Panc1 (cell line): ENCODE measurements around the gene STAM2. TPM values are rescaled to one million over a fixed set of nuclear protein-coding genes. Genes with fewer than 3 reads are reported as not detected.
"Not testable (repeated sequence)": the region's sequence is repeated elsewhere in the genome, so short reads cannot be mapped to it uniquely, and the experiment has no call there.

Experiments used
- ATAC-seq: fragments of 200-7000 bp; cut with Tn5 transposase; 2 replicates; pipeline ENCODE4 v1.9.1; 2020; ENCODE audit warnings: mild to moderate bottlenecking, moderate library complexity
- BruUV-seq: library from RNA; stranded (reverse); fragments of 400-500 nt; replicated peaks from 2 replicates; lab custom pipeline; 2021; lab: Mats Ljungman, UMichigan
- CTCF ChIA-PET: fragments of 300-600 bp; sonication (Branson Sonifier 250); formaldehyde crosslinking; loops from one replicate; lab custom pipeline; 2022; ENCODE audit warnings: antibody characterized with exemption; lab: Charles Lee
- POLR2A ChIA-PET: fragments of 300-600 bp; sonication (Branson Sonifier 250); formaldehyde crosslinking; loops from one replicate; lab custom pipeline; 2022; ENCODE audit warnings: antibody characterized with exemption; lab: Charles Lee
- DNase-seq: peaks from one replicate; pipeline ENCODE4 v3.0.0-alpha.2; 2010; ENCODE audit warnings: low read depth, low spot score
- H3K27ac ChIP-seq: 2 replicates; pipeline ENCODE4 v1.5.1; 2011; ENCODE audit warnings: mild to moderate bottlenecking, low read length, inconsistent platforms
- H3K27me3 ChIP-seq: fragments of 200-500 bp; sonication (Bioruptor generic); 2 replicates; pipeline ENCODE4 v1.6.0; 2014; ENCODE audit warnings: low read length, inconsistent platforms; ENCODE audit not compliant: control insufficient read depth, insufficient read depth
- H3K36me3 ChIP-seq: fragments of 200-500 bp; sonication (Bioruptor generic); 2 replicates; pipeline ENCODE4 v1.5.1; 2014; ENCODE audit warnings: inconsistent platforms, mild to moderate bottlenecking, low read length, moderate library complexity; ENCODE audit not compliant: control insufficient read depth, insufficient read depth
- H3K4me1 ChIP-seq: 2 replicates; pipeline ENCODE4 v1.5.1; 2011; ENCODE audit warnings: inconsistent platforms, mild to moderate bottlenecking, low read length, moderate library complexity; ENCODE audit not compliant: control insufficient read depth, insufficient read depth
- H3K4me3 ChIP-seq, 2 experiments: 2 replicates each; pipeline ENCODE4 v1.5.1; 2011 to 2012; ENCODE audit warnings: low read depth in 2 of 2, low read length in 2 of 2, mild to moderate bottlenecking in 2 of 2, inconsistent platforms in 1 of 2, moderate library complexity in 1 of 2
- H3K9me3 ChIP-seq: fragments of 200-500 bp; sonication (Bioruptor generic); 2 replicates; pipeline ENCODE4 v1.5.1; 2014; ENCODE audit warnings: low read depth, mild to moderate bottlenecking, inconsistent platforms, low read length, moderate library complexity; ENCODE audit not compliant: control insufficient read depth, insufficient read depth
- CTCF ChIP-seq: fragments of 450-650 bp; IDR thresholded peaks from 2 replicates; pipeline ENCODE4 v1.5.1; 2017; ENCODE audit warnings: mild to moderate bottlenecking
- POLR2AphosphoS5 ChIP-seq: IDR thresholded peaks from 2 replicates; pipeline ENCODE4 v1.6.1; 2012; ENCODE audit warnings: mild to moderate bottlenecking, low read depth, low read length, moderate library complexity
- SIN3A ChIP-seq: IDR thresholded peaks from 2 replicates; pipeline ENCODE4 v1.6.1; 2012; ENCODE audit warnings: low read depth, mild to moderate bottlenecking, low read length, moderate library complexity, borderline replicate concordance; ENCODE audit not compliant: insufficient read depth
- TCF7L2 ChIP-seq: IDR thresholded peaks from 2 replicates; pipeline ENCODE4 v1.6.1; 2011; ENCODE audit warnings: mild to moderate bottlenecking, low read depth, low read length, inconsistent platforms
- in situ Hi-C: cut with HindIII; loops from 2 replicates; pipeline ENCODE4 v1.10.0; 2016; ENCODE audit warnings: low sequenced_read_pairs, low pct_unique_long_range_greater_than_20kb
- intact Hi-C: fragments of 100-400 bp; cut with micrococcal nuclease; formaldehyde crosslinking; loops from one replicate; pipeline ENCODE4 v1.10.0; 2022; ENCODE audit not compliant: unreplicated experiment
- total RNA-seq: library from RNA; stranded (reverse); gene quantifications from one replicate; pipeline ENCODE4 v1.2.1, GENCODE V29; 2021; ENCODE audit not compliant: unreplicated experiment
- TF ChIP-seq, protein P1 (sequence below), 2 experiments: IDR thresholded peaks; 2 replicates each; pipeline ENCODE4 v1.6.1; 2011 to 2012; ENCODE audit warnings: low read depth in 2 of 2, control low read depth in 1 of 2, low read length in 1 of 2, mild to moderate bottlenecking in 1 of 2, moderate library complexity in 1 of 2; ENCODE audit not compliant: insufficient read depth in 1 of 2

The STAM2 gene
- total RNA-seq, 1 experiment from 2014 or later, result 29.1 TPM

DNA sequence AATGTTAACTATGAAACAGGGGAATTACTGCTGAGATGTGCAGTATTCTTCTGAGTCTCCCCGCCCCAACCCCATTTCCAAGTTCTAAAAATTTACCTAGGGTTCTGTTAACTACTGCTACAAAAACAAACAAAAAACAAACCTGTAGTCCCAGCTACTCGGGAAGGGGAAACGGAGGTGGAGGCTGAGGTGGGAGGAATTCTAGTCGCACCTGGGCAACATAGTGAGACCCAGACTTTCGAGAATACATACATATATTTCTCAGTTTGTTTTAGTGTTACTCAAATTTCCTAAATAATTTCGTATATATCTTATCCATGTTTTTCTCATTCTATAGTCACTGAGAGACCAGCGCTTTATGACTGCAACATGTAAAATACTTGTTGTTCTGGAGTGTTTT lies 989 bp downstream of the STAM2 start:
- intact Hi-C loops (loop anchor here (2.0 kb wide), 1 partner anchor 138 kb away; no protein-coding TSS in a partner anchor), in situ Hi-C loops (no loop called here)
- ATAC-seq (no peak), DNase-seq (no peak)
- H3K4me3 ChIP-seq, result peak overlapping the region; percentile 96 to 97
- TF ChIP-seq, protein P1, sequence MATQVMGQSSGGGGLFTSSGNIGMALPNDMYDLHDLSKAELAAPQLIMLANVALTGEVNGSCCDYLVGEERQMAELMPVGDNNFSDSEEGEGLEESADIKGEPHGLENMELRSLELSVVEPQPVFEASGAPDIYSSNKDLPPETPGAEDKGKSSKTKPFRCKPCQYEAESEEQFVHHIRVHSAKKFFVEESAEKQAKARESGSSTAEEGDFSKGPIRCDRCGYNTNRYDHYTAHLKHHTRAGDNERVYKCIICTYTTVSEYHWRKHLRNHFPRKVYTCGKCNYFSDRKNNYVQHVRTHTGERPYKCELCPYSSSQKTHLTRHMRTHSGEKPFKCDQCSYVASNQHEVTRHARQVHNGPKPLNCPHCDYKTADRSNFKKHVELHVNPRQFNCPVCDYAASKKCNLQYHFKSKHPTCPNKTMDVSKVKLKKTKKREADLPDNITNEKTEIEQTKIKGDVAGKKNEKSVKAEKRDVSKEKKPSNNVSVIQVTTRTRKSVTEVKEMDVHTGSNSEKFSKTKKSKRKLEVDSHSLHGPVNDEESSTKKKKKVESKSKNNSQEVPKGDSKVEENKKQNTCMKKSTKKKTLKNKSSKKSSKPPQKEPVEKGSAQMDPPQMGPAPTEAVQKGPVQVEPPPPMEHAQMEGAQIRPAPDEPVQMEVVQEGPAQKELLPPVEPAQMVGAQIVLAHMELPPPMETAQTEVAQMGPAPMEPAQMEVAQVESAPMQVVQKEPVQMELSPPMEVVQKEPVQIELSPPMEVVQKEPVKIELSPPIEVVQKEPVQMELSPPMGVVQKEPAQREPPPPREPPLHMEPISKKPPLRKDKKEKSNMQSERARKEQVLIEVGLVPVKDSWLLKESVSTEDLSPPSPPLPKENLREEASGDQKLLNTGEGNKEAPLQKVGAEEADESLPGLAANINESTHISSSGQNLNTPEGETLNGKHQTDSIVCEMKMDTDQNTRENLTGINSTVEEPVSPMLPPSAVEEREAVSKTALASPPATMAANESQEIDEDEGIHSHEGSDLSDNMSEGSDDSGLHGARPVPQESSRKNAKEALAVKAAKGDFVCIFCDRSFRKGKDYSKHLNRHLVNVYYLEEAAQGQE (IDR thresholded peaks at IDR 0.05; ENCODE audit: insufficient read depth in 1 of 2, low read depth in 2 of 2, low read length in 1 of 2), result no peak
- TF ChIP-seq POLR2AphosphoS5, result no peak
- TF ChIP-seq SIN3A, result no peak
- TF ChIP-seq CTCF, result no peak
- no peak for TF ChIP-seq TCF7L2
- CTCF ChIA-PET, result no interaction called here
- no peaks in the 10 kb centered on the region for H3K9me3 ChIP-seq
- BruUV-seq, result TSS peak; percentile 77
- no peaks in the 10 kb centered on the region for H3K27me3 ChIP-seq
- H3K27ac ChIP-seq, result peak overlapping the region; percentile 97
- no peaks in the 10 kb centered on the region for H3K36me3 ChIP-seq
- peaks cover 29% of the 10 kb centered on the region for H3K4me1 ChIP-seq
- POLR2A ChIA-PET, result interaction anchor here (0.6 kb wide), 1 partner anchor 106 kb away, joined by 4 read pairs; no protein-coding TSS in a partner anchor

GRCh38 chr2:152173831-152174230 lies 1.7 kb downstream of the STAM2 start:
- Histone ChIP-seq H3K36me3 (no peaks in the 10 kb centered on the region), H3K4me3 (peak overlapping the region; percentile 96 to 97; a peak in 3 of 4 replicates), H3K27me3 (no peaks in the 10 kb centered on the region), H3K9me3 (no peaks in the 10 kb centered on the region), H3K27ac (peak overlapping the region; percentile 97), H3K4me1 (peaks cover 29% of the 10 kb centered on the region)
- ATAC-seq (no peak), DNase-seq (no peak)
- ChIA-PET CTCF (no interaction called here), POLR2A (no interaction called here)
- intact Hi-C loops (loop anchor here (2.0 kb wide), 1 partner anchor 137 kb away; no protein-coding TSS in a partner anchor), in situ Hi-C loops (no loop called here)
- no TSS peak for BruUV-seq
- no peak for TF ChIP-seq POLR2AphosphoS5

- H3K4me3 ChIP-seq, H3K36me3 ChIP-seq, in situ Hi-C loops, intact Hi-C loops, H3K9me3 ChIP-seq, POLR2A ChIA-PET, DNase-seq, H3K27me3 ChIP-seq, ATAC-seq, BruUV-seq: not testable (repeated sequence)
- H3K4me1 ChIP-seq, result peaks cover 29% of the 10 kb centered on the region
- CTCF ChIA-PET, result interaction anchor here (0.7 kb wide), 1 partner anchor 1023 kb away, joined by 8 read pairs; no protein-coding TSS in a partner anchor
- H3K27ac ChIP-seq, result peak overlapping the region; percentile 69
Observed at GRCh38 chr2:152172201-152172785, 3.3 kb downstream of the STAM2 start.
